Nephron progenitor cell (in vitro differentiated cells): ENCODE results near the gene APBB3.

Experiments
- DNase-seq: peaks from one replicate; pipeline ENCODE4 v3.0.0; 2021
- H3K27ac Mint-ChIP-seq: 2 replicates; pipeline ENCODE4 v1.8.0; 2021; ENCODE audit warnings: mild to moderate bottlenecking, moderate library complexity, mixed read lengths
- H3K27me3 Mint-ChIP-seq: 2 replicates; pipeline ENCODE4 v1.8.0; 2021; ENCODE audit warnings: mild to moderate bottlenecking, low read depth, mixed read lengths; ENCODE audit not compliant: poor library complexity
- H3K36me3 Mint-ChIP-seq: 2 replicates; pipeline ENCODE4 v1.8.0; 2021; ENCODE audit warnings: low read depth, mixed read lengths
- H3K4me1 Mint-ChIP-seq: 2 replicates; pipeline ENCODE4 v1.8.0; 2021; ENCODE audit warnings: mixed read lengths
- H3K4me3 Mint-ChIP-seq: 2 replicates; pipeline ENCODE4 v1.8.0; 2021; ENCODE audit warnings: mild to moderate bottlenecking, moderate library complexity, mixed read lengths
- H3K9me3 Mint-ChIP-seq: 2 replicates; pipeline ENCODE4 v1.8.0; 2021; ENCODE audit warnings: mild to moderate bottlenecking, moderate library complexity, mixed read lengths
- CTCF ChIP-seq: fragments of 200-600 bp; sonication (generic); IDR thresholded peaks from 2 replicates; pipeline ENCODE4 v1.5.0; 2021; ENCODE audit warnings: antibody characterized with exemption

Gene APBB3

GRCh38 chr5:140571105-140571504 is 6.7 kb upstream of the APBB3 start:
- Mint-ChIP-seq H3K4me1 (peaks cover 1% of the 10 kb centered on the region), H3K27me3 (peaks cover 17% of the 10 kb centered on the region), H3K9me3 (no peaks in the 10 kb centered on the region)

GRCh38 chr5:140570488-140570887 is 6.1 kb upstream of the APBB3 start:
- Mint-ChIP-seq H3K4me3 (no peak overlapping the region), H3K4me1 (peaks cover 8% of the 10 kb centered on the region), H3K27ac (no peak overlapping the region), H3K36me3 (peaks cover 11% of the 10 kb centered on the region), H3K9me3 (no peaks in the 10 kb centered on the region), H3K27me3 (peaks cover 15% of the 10 kb centered on the region)
- no peak for TF ChIP-seq CTCF
- DNase-seq = no peak

More at GRCh38 chr5:140571105-140571504, 6.7 kb upstream of the APBB3 start:
- peaks cover 7% of the 10 kb centered on the region for H3K36me3 Mint-ChIP-seq
- DNase-seq = no peak
- H3K4me3 Mint-ChIP-seq = no peak overlapping the region
- no peak overlapping the region for H3K27ac Mint-ChIP-seq
- no peak for TF ChIP-seq CTCF

- H3K27ac Mint-ChIP-seq = no peak overlapping the region
- H3K9me3 Mint-ChIP-seq = no peaks in the 10 kb centered on the region
- peaks cover 12% of the 10 kb centered on the region for H3K4me1 Mint-ChIP-seq
- no peak overlapping the region for H3K4me3 Mint-ChIP-seq
- no peak for TF ChIP-seq CTCF
- peaks cover 11% of the 10 kb centered on the region for H3K36me3 Mint-ChIP-seq
- no peak for DNase-seq
- H3K27me3 Mint-ChIP-seq = peaks cover 11% of the 10 kb centered on the region
These were observed 5.7 kb upstream of the APBB3 start for GRCh38 chr5:140570058-140570457.

- H3K27ac Mint-ChIP-seq = no peak overlapping the region
- peaks cover 17% of the 10 kb centered on the region for H3K4me1 Mint-ChIP-seq
- DNase-seq = no peak
- no peak overlapping the region for H3K4me3 Mint-ChIP-seq
- no peak for TF ChIP-seq CTCF
- no peaks in the 10 kb centered on the region for H3K9me3 Mint-ChIP-seq
- peaks cover 11% of the 10 kb centered on the region for H3K36me3 Mint-ChIP-seq
- H3K27me3 Mint-ChIP-seq = peaks cover 6% of the 10 kb centered on the region
These were observed 4.8 kb upstream of the APBB3 start for GRCh38 chr5:140569197-140569596.

- TF ChIP-seq CTCF = no peak
- no peaks in the 10 kb centered on the region for H3K9me3 Mint-ChIP-seq
- H3K4me3 Mint-ChIP-seq = no peak overlapping the region
- peaks cover 6% of the 10 kb centered on the region for H3K27me3 Mint-ChIP-seq
- H3K4me1 Mint-ChIP-seq = peaks cover 23% of the 10 kb centered on the region
- peaks cover 11% of the 10 kb centered on the region for H3K36me3 Mint-ChIP-seq
- no peak overlapping the region for H3K27ac Mint-ChIP-seq
- no peak for DNase-seq
These were observed 4.2 kb upstream of the APBB3 start for GRCh38 chr5:140568443-140569063.

- TF ChIP-seq CTCF = no peak
- H3K9me3 Mint-ChIP-seq = no peaks in the 10 kb centered on the region
- DNase-seq = no peak
- peaks cover 29% of the 10 kb centered on the region for H3K4me1 Mint-ChIP-seq
- peaks cover 6% of the 10 kb centered on the region for H3K27me3 Mint-ChIP-seq
- peaks cover 11% of the 10 kb centered on the region for H3K36me3 Mint-ChIP-seq
- no peak overlapping the region for H3K4me3 Mint-ChIP-seq
- no peak overlapping the region for H3K27ac Mint-ChIP-seq
These were observed 3.5 kb upstream of the APBB3 start for GRCh38 chr5:140567871-140568270.
